GM19467 (cell line): ENCODE results near the gene WRAP53.

ENCODE experiments used
- ATAC-seq: cut with Tn5 transposase; IDR thresholded peaks from one replicate; pipeline ENCODE4 v1.9.1; 2021; ENCODE audit warnings: mild to moderate bottlenecking, moderate library complexity; ENCODE audit not compliant: unreplicated experiment

WRAP53 gene

GRCh38 chr17:7740481-7741001 is 52.3 kb downstream of the WRAP53 start:
- no peak for ATAC-seq

GRCh38 chr17:7742729-7743128 is 54.5 kb downstream of the WRAP53 start:
- no peak for ATAC-seq

- no peak for ATAC-seq
Observed at GRCh38 chr17:7744416-7744815, 56.1 kb downstream of the WRAP53 start.

- no peak for ATAC-seq
Observed at GRCh38 chr17:7745748-7746470, 57.6 kb downstream of the WRAP53 start.

DNA sequence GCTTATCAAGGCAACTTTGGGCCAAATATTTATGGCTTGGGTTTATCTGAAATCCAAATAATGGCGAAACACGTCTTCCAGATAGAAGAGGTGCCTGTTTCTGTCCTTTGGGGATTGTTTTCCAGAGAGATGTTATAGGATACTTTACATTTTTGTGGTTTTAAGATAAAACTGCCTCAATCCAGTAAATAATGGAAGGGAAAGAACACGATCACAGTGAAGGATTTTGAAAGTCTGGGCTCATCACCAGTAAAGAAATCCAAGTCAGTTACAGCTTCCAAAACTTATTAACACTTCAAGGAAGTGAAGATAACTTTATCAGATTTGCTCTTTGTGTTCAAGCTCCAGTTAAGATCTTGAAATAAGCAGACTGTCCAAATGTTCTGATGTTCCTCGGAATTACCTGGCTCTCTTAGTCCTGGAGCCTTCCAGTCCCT is 59.4 kb downstream of the WRAP53 start:
- ATAC-seq = no peak

DNA sequence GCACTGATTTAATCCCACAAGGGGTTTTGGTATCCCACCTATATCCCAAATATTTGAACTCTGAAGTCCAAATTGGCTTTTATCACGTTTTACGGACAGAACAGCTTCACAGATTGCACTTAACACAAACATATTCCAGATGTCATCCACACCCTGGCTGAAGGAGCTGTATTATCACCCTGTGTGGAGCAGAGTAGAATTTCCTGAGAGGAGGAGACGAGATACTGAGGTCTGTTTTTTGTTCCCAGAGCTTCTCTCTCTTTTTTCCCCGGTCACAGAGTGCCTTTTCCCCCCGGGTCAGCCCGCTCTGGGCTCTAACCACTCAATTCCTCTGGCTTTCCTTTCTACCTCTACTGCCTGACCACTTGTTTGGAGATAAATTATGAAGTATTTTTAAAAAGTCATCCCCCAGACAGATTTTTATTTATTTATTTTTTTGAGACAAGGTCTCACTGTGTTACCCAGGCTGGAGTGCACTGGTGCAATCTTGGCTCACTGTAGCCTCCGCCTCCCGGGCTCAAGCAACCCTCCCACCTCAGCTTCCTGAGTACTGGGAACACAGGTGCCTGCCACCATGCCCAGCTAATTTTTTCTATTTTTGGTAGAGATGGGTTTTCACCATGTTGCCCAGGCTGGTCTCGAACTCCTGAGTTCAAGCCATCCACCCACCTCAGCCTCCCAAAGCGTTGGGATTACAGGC is 59.9 kb downstream of the WRAP53 start:
- ATAC-seq = no peak

DNA sequence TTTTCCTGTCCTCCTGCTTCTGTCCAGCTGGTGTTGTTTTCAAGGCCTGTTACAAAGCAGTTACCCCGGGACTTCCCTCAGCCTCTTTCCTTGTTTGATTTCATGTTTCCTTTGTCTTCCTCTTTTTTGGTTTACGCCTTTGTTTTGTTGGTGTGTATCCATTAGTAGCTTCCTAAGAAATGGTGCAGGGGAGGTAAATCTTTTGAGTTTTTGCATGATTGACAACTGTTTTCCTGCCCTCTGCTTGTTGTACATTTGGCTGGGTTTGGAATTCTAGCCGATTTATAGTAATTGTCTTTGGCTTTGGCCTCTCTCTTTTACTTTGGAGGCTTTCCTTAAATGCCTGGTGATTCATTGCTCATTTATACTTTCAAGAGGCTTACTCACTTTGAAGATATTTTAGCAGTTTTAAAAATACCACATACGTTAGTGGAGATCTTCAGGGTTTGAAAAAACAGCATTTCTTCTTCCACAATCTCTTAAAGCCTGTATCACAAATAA is 62.1 kb downstream of the WRAP53 start:
- no peak for ATAC-seq
